ENCODE measurements around the gene CDC42EP1. TPM values are rescaled to one million over a fixed set of nuclear protein-coding genes. Genes with fewer than 3 reads are reported as not detected.
"Not testable (repeated sequence)": the region's sequence is repeated elsewhere in the genome, so short reads cannot be mapped to it uniquely, and the experiment has no call there.

CDC42EP1 gene
- total RNA-seq, 4 donors from 2014 or later: 19.0 to 37.7 (median 27.4) TPM

DNA sequence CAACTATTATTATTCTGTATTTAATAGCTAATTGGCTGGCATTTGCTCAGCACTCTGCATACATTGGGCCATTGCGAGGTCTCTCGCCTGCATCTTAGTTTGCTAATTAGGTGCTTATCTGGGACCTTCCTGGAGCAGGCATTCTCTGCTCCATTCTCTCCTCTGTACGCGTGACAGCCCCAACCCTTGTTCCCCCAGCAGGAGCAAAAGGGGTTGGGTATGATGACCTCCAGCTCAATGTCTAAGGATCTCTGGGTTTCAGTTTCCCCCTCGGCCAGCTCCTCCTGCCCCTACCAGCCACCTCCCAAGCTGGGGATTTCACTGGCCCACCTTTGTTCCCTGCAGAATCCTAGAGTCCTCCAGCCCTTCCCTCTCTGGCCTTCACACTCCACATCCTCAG is 29.4 kb downstream of the CDC42EP1 start:
- H3K27me3 ChIP-seq: peaks cover 31% of the 10 kb centered on the region
- no peak overlapping the region for H3K27ac ChIP-seq
- H3K4me3 ChIP-seq: no peak overlapping the region
- H3K4me1 ChIP-seq: peaks cover 0 to 6% (median 0%) of the 10 kb centered on the region in 3 donors
- no peaks in the 10 kb centered on the region for H3K9me3 ChIP-seq
- TF ChIP-seq, protein P1, sequence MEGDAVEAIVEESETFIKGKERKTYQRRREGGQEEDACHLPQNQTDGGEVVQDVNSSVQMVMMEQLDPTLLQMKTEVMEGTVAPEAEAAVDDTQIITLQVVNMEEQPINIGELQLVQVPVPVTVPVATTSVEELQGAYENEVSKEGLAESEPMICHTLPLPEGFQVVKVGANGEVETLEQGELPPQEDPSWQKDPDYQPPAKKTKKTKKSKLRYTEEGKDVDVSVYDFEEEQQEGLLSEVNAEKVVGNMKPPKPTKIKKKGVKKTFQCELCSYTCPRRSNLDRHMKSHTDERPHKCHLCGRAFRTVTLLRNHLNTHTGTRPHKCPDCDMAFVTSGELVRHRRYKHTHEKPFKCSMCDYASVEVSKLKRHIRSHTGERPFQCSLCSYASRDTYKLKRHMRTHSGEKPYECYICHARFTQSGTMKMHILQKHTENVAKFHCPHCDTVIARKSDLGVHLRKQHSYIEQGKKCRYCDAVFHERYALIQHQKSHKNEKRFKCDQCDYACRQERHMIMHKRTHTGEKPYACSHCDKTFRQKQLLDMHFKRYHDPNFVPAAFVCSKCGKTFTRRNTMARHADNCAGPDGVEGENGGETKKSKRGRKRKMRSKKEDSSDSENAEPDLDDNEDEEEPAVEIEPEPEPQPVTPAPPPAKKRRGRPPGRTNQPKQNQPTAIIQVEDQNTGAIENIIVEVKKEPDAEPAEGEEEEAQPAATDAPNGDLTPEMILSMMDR (IDR thresholded peaks at IDR 0.05): no peak
- no peak for TF ChIP-seq EP300 (IDR thresholded peaks at IDR 0.05)
- TF ChIP-seq POLR2AphosphoS5 (IDR thresholded peaks at IDR 0.05): no peak
- TF ChIP-seq POLR2A (IDR thresholded peaks at IDR 0.05): no peak
- no peaks in the 10 kb centered on the region for H3K36me3 ChIP-seq
- ATAC-seq: no peak
- WGBS, 2 donors (ENCODE audit: low coverage in 1 of 2): 89% methylated on average over 5 of the region's 5 CpGs; no CpG with 5 or more reads in 1 of the 2 donors

DNA sequence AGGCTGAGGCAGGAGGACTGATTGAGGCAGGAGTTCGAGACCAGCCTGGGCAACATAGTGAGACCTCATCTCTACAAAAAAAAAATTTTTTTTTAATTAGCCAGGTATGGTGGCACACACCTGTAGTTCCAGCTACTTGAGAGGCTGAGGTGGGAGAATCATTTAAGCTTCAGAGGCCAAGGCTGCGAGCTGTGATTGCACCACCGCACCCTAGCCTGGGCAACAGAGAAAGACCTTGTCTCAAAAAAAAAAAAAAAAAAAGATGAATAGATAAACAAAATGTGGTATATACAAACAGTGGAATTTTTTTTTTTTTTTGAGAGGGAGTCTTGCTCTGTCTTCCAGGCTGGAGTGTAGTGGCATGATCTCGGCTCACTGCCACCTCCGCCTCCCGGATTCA is 30.8 kb downstream of the CDC42EP1 start:
- not testable (repeated sequence) for H3K36me3 ChIP-seq, H3K4me1 ChIP-seq, H3K27ac ChIP-seq, ATAC-seq, H3K9me3 ChIP-seq, H3K4me3 ChIP-seq
- 100% methylated on average over 6 of the region's 6 CpGs; no CpG with 5 or more reads in 1 of the 2 donors for WGBS, 2 donors (ENCODE audit: low coverage in 1 of 2)
- peaks cover 43% of the 10 kb centered on the region for H3K27me3 ChIP-seq

DNA sequence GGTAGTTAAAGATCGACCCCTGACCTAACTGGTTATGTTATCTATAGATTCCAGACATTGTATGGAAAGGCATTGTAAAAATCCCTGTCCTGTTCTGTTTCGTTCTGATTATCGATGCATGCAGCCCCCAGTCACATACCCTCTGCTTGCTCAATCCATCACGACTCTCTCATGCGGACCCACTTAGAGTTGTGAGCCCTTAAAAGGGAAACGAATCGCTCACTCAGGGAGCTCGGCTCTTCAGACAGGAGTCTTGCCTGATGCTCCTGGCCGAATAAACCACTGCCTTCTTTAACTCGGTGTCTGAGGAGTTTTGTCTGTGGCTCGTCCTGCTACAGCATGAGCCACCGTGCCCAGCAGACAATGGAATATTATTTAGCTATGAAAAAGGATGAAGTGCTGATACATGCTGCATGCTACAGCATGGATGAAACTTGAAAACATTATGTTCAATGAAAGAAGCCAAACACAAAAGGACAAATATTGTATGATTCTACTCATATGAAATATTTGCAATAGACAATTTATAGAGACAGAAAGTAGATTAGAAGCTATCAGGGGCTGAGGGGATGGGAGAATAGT is 31.6 kb downstream of the CDC42EP1 start:
- no peak for TF ChIP-seq POLR2A (IDR thresholded peaks at IDR 0.05)
- TF ChIP-seq EP300 (IDR thresholded peaks at IDR 0.05): no peak
- TF ChIP-seq, protein P1 (IDR thresholded peaks at IDR 0.05): no peak
- no peak for TF ChIP-seq POLR2AphosphoS5 (IDR thresholded peaks at IDR 0.05)

DNA sequence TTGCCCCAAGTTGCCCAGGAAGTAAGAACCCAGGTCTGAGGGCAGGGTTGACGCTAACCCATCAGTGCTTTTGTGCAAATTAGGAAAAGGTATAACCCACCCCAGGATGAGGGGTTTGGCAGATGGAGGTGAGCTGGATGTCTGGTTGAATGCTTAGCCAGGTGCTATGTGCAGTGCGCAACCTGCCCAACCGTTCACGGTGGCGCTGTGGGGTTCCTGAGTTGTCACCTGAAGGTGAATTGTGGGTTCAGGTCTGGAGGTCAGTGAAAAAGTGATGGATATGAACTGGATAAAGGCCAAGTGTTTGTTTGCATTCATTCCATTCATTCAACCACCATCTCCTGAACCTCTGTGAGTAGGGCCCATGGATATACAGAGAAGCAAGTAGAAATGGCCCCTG is 34.0 kb downstream of the CDC42EP1 start:
- TF ChIP-seq POLR2AphosphoS5 (IDR thresholded peaks at IDR 0.05): no peak
- TF ChIP-seq, protein P1 (IDR thresholded peaks at IDR 0.05): no peak
- no peak for TF ChIP-seq EP300 (IDR thresholded peaks at IDR 0.05)
- no peak for TF ChIP-seq POLR2A (IDR thresholded peaks at IDR 0.05)
- WGBS, 2 donors (ENCODE audit: low coverage in 1 of 2): 96% methylated on average over 4 of the region's 5 CpGs; no CpG with 5 or more reads in 1 of the 2 donors
- H3K27me3 ChIP-seq: peaks cover 27% of the 10 kb centered on the region
- no peak overlapping the region for H3K27ac ChIP-seq
- H3K9me3 ChIP-seq: no peaks in the 10 kb centered on the region
- H3K4me1 ChIP-seq: peaks cover 0 to 6% (median 0%) of the 10 kb centered on the region in 3 donors
- H3K4me3 ChIP-seq: no peak overlapping the region
- no peak for ATAC-seq
- H3K36me3 ChIP-seq: no peaks in the 10 kb centered on the region

More for the DNA sequence above, 31.6 kb downstream of the CDC42EP1 start:
- Histone ChIP-seq H3K4me1 (peaks cover 0 to 6% (median 0%) of the 10 kb centered on the region in 3 donors), H3K9me3 (no peaks in the 10 kb centered on the region), H3K4me3 (peak overlapping the region in 1 of 2 donors; percentile 2), H3K27ac (no peak overlapping the region), H3K27me3 (peaks cover 43% of the 10 kb centered on the region), H3K36me3 (no peaks in the 10 kb centered on the region)
- WGBS, 2 donors (ENCODE audit: low coverage in 1 of 2): 79 to 87% methylated on average over 4 to 9 of the region's 12 CpGs
- no peak for ATAC-seq

DNA sequence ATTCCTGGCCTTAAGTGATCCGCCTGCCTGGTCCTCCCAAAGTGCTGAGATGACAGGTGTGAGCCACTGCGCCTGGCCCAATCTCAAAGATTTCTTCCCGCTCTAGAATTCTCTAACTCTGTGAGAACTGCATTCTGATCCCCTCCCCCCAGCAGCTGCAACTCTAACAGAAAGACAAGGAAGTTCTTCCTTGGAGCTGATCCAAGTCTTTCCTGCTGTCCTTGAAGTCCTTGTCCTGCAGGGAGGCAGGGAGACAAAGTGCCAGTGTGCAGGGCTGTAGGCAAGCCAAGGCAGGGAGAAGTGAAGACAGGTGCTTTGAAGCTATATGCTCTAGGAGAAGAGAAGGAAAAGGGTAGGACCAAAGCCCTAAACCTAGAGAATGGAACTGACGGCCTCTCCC is 38.9 kb downstream of the CDC42EP1 start:
- ATAC-seq: no peak
- Histone ChIP-seq H3K9me3 (no peaks in the 10 kb centered on the region), H3K4me3 (no peak overlapping the region), H3K36me3 (no peaks in the 10 kb centered on the region), H3K27me3 (peaks cover 25% of the 10 kb centered on the region), H3K4me1 (no peaks in the 10 kb centered on the region), H3K27ac (no peak overlapping the region)
- TF ChIP-seq EP300 (IDR thresholded peaks at IDR 0.05) (no peak), POLR2A (IDR thresholded peaks at IDR 0.05) (no peak), POLR2AphosphoS5 (IDR thresholded peaks at IDR 0.05) (no peak)
- TF ChIP-seq, protein P1 (IDR thresholded peaks at IDR 0.05): no peak
- 69 to 86% methylated on average over 1 to 4 of the region's 4 CpGs for WGBS, 2 donors (ENCODE audit: low coverage in 1 of 2)

Measured in gastroesophageal sphincter (tissue), 4 donors.